Lower lobe of right lung (tissue), 2 donors: Measurements from ENCODE around the gene KLK4. TPM values are rescaled to one million over a fixed set of nuclear protein-coding genes. Genes with fewer than 3 reads are reported as not detected.

Source experiments
- ATAC-seq, 2 donors: fragments of 200-7000 bp; cut with Tn5 transposase; one replicate each; pipeline ENCODE4 v1.9.1; 2020 to 2022; ENCODE audit warnings: mild to moderate bottlenecking in 2 of 2, moderate library complexity in 2 of 2
- DNase-seq: peaks from one replicate; pipeline ENCODE4 v3.0.0-alpha.2; 2020
- H3K27ac ChIP-seq: fragments of 200-600 bp; one replicate; pipeline ENCODE4 v1.8.0; 2022
- H3K27me3 ChIP-seq: fragments of 200-600 bp; one replicate; pipeline ENCODE4 v1.8.0; 2022; ENCODE audit warnings: low read depth
- H3K36me3 ChIP-seq: fragments of 200-600 bp; one replicate; pipeline ENCODE4 v1.8.0; 2022; ENCODE audit warnings: mild to moderate bottlenecking
- H3K4me1 ChIP-seq: fragments of 200-600 bp; one replicate; pipeline ENCODE4 v1.8.0; 2022
- H3K4me3 ChIP-seq: fragments of 200-600 bp; one replicate; pipeline ENCODE4 v1.8.0; 2022; ENCODE audit warnings: mild to moderate bottlenecking
- H3K9me3 ChIP-seq: fragments of 200-600 bp; one replicate; pipeline ENCODE4 v1.8.0; 2022
- intact Hi-C: fragments of 100-400 bp; cut with DNase I; formaldehyde crosslinking; loops from one replicate; pipeline ENCODE4 v1.11.0; 2022
- total RNA-seq: library from RNA; stranded (reverse); fragmentation: NEBNext Ultra II Directional; extraction: Animal tissue kit (Norgen Biotek cat#: 25700); gene quantifications from one replicate; pipeline ENCODE4 v1.2.1, GENCODE V29; 2021
- TF ChIP-seq, protein P1 (sequence below): fragments of 200-600 bp; IDR thresholded peaks from one replicate; pipeline ENCODE4 v1.8.0; 2022; ENCODE audit warnings: antibody characterized with exemption, mild to moderate bottlenecking
- donor health status: DM: no; HTN: yes; CAD: no; lungs with severe emphysema.

The KLK4 gene
- total RNA-seq, 1 donor from 2014 or later: not detected

DNA sequence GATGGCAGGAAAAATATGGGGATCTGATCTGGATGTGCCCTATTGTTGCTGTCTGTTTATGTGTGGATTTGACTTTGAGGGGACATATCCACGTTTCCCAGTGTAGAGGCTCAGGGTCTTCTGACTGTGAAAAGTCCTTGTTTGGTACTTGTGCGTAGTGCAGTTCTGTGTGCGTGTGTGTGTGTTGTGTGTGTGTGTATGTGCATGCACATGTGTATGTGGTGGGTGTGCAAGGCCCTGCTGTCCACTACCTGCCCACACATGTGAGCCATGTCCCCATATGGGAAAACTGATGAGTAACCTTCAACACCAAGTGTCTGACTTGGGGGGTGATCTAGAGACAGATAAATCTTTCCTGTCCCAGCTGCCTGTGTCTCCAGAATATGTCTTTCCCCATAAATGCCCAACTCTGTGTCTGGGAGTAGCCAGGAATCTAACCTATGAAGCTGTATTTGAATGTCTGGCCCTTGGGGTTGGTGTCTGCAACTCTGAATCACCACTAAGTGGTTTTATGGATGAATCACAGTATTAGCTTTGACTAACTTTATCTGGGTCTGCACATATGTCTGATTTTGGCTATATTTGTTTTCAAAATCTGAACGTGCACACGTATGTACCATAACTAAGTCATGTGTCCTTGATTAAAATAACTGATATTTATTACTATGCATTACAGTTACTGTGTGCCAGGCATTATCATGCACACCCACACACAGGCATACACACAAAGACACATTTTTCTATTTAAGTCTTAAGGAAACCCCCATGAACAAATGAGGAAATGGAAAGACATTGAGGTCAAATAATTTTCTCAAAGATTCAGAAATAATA is 20.6 kb downstream of the KLK4 start:
- TF ChIP-seq, protein P1, sequence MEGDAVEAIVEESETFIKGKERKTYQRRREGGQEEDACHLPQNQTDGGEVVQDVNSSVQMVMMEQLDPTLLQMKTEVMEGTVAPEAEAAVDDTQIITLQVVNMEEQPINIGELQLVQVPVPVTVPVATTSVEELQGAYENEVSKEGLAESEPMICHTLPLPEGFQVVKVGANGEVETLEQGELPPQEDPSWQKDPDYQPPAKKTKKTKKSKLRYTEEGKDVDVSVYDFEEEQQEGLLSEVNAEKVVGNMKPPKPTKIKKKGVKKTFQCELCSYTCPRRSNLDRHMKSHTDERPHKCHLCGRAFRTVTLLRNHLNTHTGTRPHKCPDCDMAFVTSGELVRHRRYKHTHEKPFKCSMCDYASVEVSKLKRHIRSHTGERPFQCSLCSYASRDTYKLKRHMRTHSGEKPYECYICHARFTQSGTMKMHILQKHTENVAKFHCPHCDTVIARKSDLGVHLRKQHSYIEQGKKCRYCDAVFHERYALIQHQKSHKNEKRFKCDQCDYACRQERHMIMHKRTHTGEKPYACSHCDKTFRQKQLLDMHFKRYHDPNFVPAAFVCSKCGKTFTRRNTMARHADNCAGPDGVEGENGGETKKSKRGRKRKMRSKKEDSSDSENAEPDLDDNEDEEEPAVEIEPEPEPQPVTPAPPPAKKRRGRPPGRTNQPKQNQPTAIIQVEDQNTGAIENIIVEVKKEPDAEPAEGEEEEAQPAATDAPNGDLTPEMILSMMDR: no peak
- H3K4me1 ChIP-seq: no peaks in the 10 kb centered on the region
- no peak overlapping the region for H3K4me3 ChIP-seq
- DNase-seq (no peak), ATAC-seq (no peak)
- no peaks in the 10 kb centered on the region for H3K9me3 ChIP-seq
- H3K36me3 ChIP-seq: no peaks in the 10 kb centered on the region
- intact Hi-C loops: no loop called here
- no peak overlapping the region for H3K27ac ChIP-seq
- peaks cover 12% of the 10 kb centered on the region for H3K27me3 ChIP-seq

DNA sequence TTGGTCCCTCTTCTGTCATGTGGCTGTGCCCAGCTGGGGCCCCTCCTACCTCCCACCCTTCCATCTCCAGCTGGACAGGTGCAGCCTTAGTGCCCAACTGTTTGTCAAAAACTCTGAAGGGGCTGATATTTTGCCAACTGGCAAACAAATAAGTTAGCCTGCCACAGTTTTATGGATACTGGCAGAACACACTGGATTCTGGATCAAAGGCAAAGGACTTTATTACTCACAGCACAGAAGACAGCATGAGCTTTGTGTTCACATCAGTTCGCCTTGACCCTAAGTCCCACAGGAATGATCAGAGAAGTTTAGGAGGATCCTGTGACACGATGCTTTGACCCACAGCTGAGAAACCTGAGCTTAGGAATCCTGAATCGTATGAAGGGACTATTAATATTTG is 21.6 kb downstream of the KLK4 start:
- TF ChIP-seq, protein P1: no peak
- Histone ChIP-seq H3K4me3 (no peak overlapping the region), H3K4me1 (no peaks in the 10 kb centered on the region), H3K9me3 (no peaks in the 10 kb centered on the region), H3K36me3 (no peaks in the 10 kb centered on the region), H3K27ac (no peak overlapping the region), H3K27me3 (peaks cover 12% of the 10 kb centered on the region)
- no peak for ATAC-seq
- DNase-seq: no peak
- intact Hi-C loops: no loop called here

- no peaks in the 10 kb centered on the region for H3K9me3 ChIP-seq
- no peaks in the 10 kb centered on the region for H3K36me3 ChIP-seq
- no peak overlapping the region for H3K4me3 ChIP-seq
- no peaks in the 10 kb centered on the region for H3K4me1 ChIP-seq
- H3K27ac ChIP-seq: no peak overlapping the region
- DNase-seq: no peak
- no peak for ATAC-seq
- intact Hi-C loops: no loop called here
- peaks cover 25% of the 10 kb centered on the region for H3K27me3 ChIP-seq
- TF ChIP-seq, protein P1: no peak
These were observed 29.0 kb downstream of the KLK4 start for GRCh38 chr19:50882188-50882587.

DNA sequence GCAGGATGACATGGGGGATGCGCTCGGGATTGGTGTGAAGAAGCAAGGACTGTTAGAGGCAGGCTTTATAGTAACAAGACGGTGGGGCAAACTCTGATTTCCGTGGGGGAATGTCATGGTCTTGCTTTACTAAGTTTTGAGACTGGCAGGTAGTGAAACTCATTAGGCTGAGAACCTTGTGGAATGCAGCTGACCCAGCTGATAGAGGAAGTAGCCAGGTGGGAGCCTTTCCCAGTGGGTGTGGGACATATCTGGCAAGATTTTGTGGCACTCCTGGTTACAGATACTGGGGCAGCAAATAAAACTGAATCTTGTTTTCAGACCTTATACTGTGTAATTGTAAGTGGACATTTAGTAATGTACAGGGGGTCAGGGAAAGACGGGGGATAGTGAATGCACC is 31.0 kb downstream of the KLK4 start:
- peaks cover 31% of the 10 kb centered on the region for H3K27me3 ChIP-seq
- H3K4me1 ChIP-seq: no peaks in the 10 kb centered on the region
- H3K27ac ChIP-seq: no peak overlapping the region
- no peaks in the 10 kb centered on the region for H3K9me3 ChIP-seq
- intact Hi-C loops: no loop called here
- ATAC-seq (no peak), DNase-seq (no peak)
- TF ChIP-seq, protein P1: no peak
- H3K4me3 ChIP-seq: no peak overlapping the region
- H3K36me3 ChIP-seq: no peaks in the 10 kb centered on the region

GRCh38 chr19:50878851-50879250 is 32.3 kb downstream of the KLK4 start:
- intact Hi-C loops: no loop called here
- no peak overlapping the region for H3K27ac ChIP-seq
- H3K4me1 ChIP-seq: no peaks in the 10 kb centered on the region
- H3K9me3 ChIP-seq: no peaks in the 10 kb centered on the region
- no peak for ATAC-seq
- TF ChIP-seq, protein P1: no peak
- no peak overlapping the region for H3K4me3 ChIP-seq
- peaks cover 39% of the 10 kb centered on the region for H3K27me3 ChIP-seq
- H3K36me3 ChIP-seq: no peaks in the 10 kb centered on the region
- DNase-seq: no peak
